Neuronal stem cell (in vitro differentiated cells): Measurements from ENCODE around the gene PIGO.
A peak's percentile ranks its signal among the peaks of the same experiment; 100 is the strongest.

ENCODE experiments used
- DNase-seq: peaks from one replicate; pipeline ENCODE4 v3.0.0-alpha.2; 2013; ENCODE audit warnings: low spot score
- H2AFZ ChIP-seq: one replicate; pipeline ENCODE4 v1.6.1; 2013; ENCODE audit warnings: mild to moderate bottlenecking, low read length, inconsistent platforms
- H2AK5ac ChIP-seq: 2 replicates; pipeline ENCODE4 v1.6.1; 2013; ENCODE audit warnings: low read depth, mild to moderate bottlenecking, inconsistent platforms, low read length, moderate library complexity, mixed read lengths
- H2BK120ac ChIP-seq: 2 replicates; pipeline ENCODE4 v1.6.1; 2013; ENCODE audit warnings: low read depth, mild to moderate bottlenecking, inconsistent platforms, low read length, moderate library complexity, mixed read lengths
- H2BK12ac ChIP-seq: one replicate; pipeline ENCODE4 v1.6.1; 2013; ENCODE audit warnings: low read length, inconsistent platforms
- H2BK15ac ChIP-seq: 2 replicates; pipeline ENCODE4 v1.6.1; 2013; ENCODE audit warnings: mild to moderate bottlenecking, low read length, inconsistent platforms, mixed read lengths
- H2BK5ac ChIP-seq: one replicate; pipeline ENCODE4 v1.6.1; 2013; ENCODE audit warnings: inconsistent platforms, mild to moderate bottlenecking, low read length, moderate library complexity
- H3K14ac ChIP-seq: one replicate; pipeline ENCODE4 v1.6.1; 2013; ENCODE audit warnings: low read length, inconsistent platforms
- H3K18ac ChIP-seq: 2 replicates; pipeline ENCODE4 v1.6.1; 2013; ENCODE audit warnings: low read length, inconsistent platforms
- H3K23ac ChIP-seq: 2 replicates; pipeline ENCODE4 v1.6.1; 2013; ENCODE audit warnings: low read depth, mild to moderate bottlenecking, mixed read lengths, low read length, inconsistent platforms; ENCODE audit not compliant: poor library complexity
- H3K27ac ChIP-seq: replicated peaks from 3 replicates; pipeline ENCODE4 v1.5.1; 2013; ENCODE audit warnings: low read length, inconsistent platforms
- H3K27me3 ChIP-seq, 3 experiments: 2 replicates each; pipeline ENCODE4 v1.6.1; 2013; ENCODE audit warnings: low read length in 3 of 3, mild to moderate bottlenecking in 2 of 3, inconsistent platforms in 1 of 3, low read depth in 1 of 3, mixed read lengths in 1 of 3, moderate library complexity in 1 of 3; ENCODE audit not compliant: control insufficient read depth in 3 of 3, insufficient read depth in 3 of 3
- H3K36me3 ChIP-seq, 2 donors: replicated peaks in 1 of 2; 2 replicates each; pipeline ENCODE4 v1.6.1; 2013; ENCODE audit warnings: low read length in 2 of 2; ENCODE audit not compliant: control insufficient read depth in 2 of 2, insufficient read depth in 2 of 2
- H3K4ac ChIP-seq: 2 replicates; pipeline ENCODE4 v1.6.1; 2013; ENCODE audit warnings: inconsistent platforms, mild to moderate bottlenecking, low read length, moderate library complexity
- H3K4me1 ChIP-seq, 2 donors: 1 replicate in 1 of 2; 2 replicates in 1 of 2; pipeline ENCODE4 v1.6.1; 2013; ENCODE audit warnings: low read length in 2 of 2, low read depth in 1 of 2; ENCODE audit not compliant: control insufficient read depth in 2 of 2, insufficient read depth in 1 of 2
- H3K4me2 ChIP-seq: one replicate; pipeline ENCODE4 v1.6.1; 2013; ENCODE audit warnings: mild to moderate bottlenecking, low read length, inconsistent platforms; ENCODE audit not compliant: insufficient read depth, poor library complexity, severe bottlenecking
- H3K4me3 ChIP-seq, 2 donors: 2 replicates each; pipeline ENCODE4 v1.5.1; 2013; ENCODE audit warnings: low read length in 2 of 2, mild to moderate bottlenecking in 2 of 2, inconsistent platforms in 1 of 2, moderate library complexity in 1 of 2
- H3K79me1 ChIP-seq: one replicate; pipeline ENCODE4 v1.6.1; 2013; ENCODE audit warnings: low read depth, mild to moderate bottlenecking, inconsistent platforms, low read length, moderate library complexity
- H3K9ac ChIP-seq: one replicate; pipeline ENCODE4 v1.6.1; 2013; ENCODE audit warnings: mild to moderate bottlenecking, low read depth, low read length, inconsistent platforms; ENCODE audit not compliant: poor library complexity
- H3K9me3 ChIP-seq, 2 donors: replicated peaks in 1 of 2; 2 replicates each; pipeline versions ENCODE3 to v1.6.1; 2013; ENCODE audit warnings: low read length in 2 of 2, mild to moderate bottlenecking in 2 of 2, inconsistent platforms in 1 of 2, low read depth in 1 of 2, mixed read lengths in 1 of 2, moderate library complexity in 1 of 2; ENCODE audit not compliant: control insufficient read depth in 2 of 2, insufficient read depth in 1 of 2
- H4K8ac ChIP-seq: one replicate; pipeline ENCODE4 v1.6.1; 2013; ENCODE audit warnings: low read depth, mild to moderate bottlenecking, inconsistent platforms, low read length, moderate library complexity
- H4K91ac ChIP-seq: one replicate; pipeline ENCODE4 v1.6.1; 2013; ENCODE audit warnings: low read length, low read depth, mild to moderate bottlenecking, inconsistent platforms; ENCODE audit not compliant: poor library complexity
- WGBS, 2 donors: extraction: QIAGEN DNeasy Blood & Tissue Kit; methylation state at CpG; one replicate each; pipeline ENCODE4 v1.1.7; 2013; ENCODE audit warnings: missing lambda C conversion rate in 2 of 2, mixed read lengths in 1 of 2; ENCODE audit not compliant: insufficient read length in 2 of 2, insufficient replicate concordance in 1 of 2; ENCODE audit errors: extremely low coverage in 2 of 2; 5-methylcytosine and 5-hydroxymethylcytosine counted together

PIGO gene

DNA sequence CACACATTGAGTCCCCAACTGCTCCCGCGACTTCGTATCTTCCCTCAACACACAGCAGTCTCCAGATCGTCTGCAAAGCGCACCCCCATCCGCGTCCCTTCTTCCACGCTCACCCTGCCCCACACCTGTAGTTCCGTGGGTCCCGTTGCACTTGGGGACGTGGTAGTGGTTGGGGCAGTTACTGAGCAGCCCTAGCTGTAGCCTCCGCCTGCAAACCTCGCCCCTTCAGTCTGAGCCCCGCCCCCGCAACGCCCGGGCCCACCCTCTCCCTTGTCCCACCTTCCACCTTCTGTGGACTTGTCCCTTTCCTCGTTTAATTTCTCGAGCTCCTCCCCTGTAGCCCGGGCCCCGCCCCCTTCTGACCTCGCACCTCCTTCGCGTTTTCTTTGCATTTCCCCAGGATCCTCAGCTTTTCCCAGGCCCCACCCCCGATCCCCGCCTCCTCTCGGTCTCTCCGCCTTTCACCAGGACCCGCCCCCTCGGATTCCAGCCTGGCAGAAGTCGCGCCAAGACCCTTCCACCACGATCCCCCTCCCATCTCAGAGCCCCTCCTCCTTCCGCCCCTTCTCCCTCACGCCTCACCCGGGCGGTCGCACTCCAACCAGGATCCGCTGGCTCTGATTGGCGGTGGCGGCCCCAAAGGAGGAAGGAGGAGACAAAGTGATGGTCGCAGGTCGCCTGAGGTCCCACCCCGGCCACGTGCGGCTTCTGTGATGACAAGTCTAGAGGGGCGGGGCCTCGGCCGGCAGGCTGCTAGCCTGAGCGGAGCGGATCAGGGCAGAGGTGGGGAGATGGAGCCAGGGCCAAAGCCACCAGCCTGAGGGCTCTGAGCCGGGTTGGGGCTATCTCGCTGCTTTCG is 19.5 kb upstream of the PIGO start, which contains the start of gene ATOSB:
Gene ATOSB (minus strand): TSS at position 183 of the 859 bp plus-strand sequence. CDS start 7,588 bp downstream, outside the sequence.
- Histone ChIP-seq H3K9ac (peak within 1 kb of the TSS; percentile 97), H2AFZ (peak within 1 kb of the TSS; percentile 81), H3K4me1 (peaks cover 23 to 26% of the 10 kb centered on the region in 2 donors), H3K23ac (peak within 1 kb of the TSS; percentile 45), H3K4me3 (peak within 1 kb of the TSS; percentile 82 to 85), H3K79me1 (peaks cover 7% of the 10 kb centered on the region), H2BK12ac (no peak within 1 kb of the TSS), H4K8ac (no peak within 1 kb of the TSS), H2AK5ac (peak within 1 kb of the TSS; percentile 53), H3K4ac (no peak within 1 kb of the TSS), H2BK15ac (peak within 1 kb of the TSS; percentile 23), H2BK5ac (peak within 1 kb of the TSS; percentile 69), H3K14ac (peak within 1 kb of the TSS; percentile 73), H3K27ac (peak within 1 kb of the TSS; percentile 100), H3K27me3 (peaks cover 0 to 3% (median 0%) of the 10 kb centered on the region in 3 experiments), H4K91ac (peak within 1 kb of the TSS; percentile 79), H3K18ac (peak within 1 kb of the TSS; percentile 91), H2BK120ac (peak within 1 kb of the TSS; percentile 83), H3K36me3 (no peaks in the 10 kb centered on the region), H3K9me3 (no peaks in the 10 kb centered on the region), H3K4me2 (peak within 1 kb of the TSS; percentile 92)
- DNase-seq = peak; percentile 99
- WGBS, 2 donors = no CpG with 5 or more reads among the region's 54 CpGs

DNA sequence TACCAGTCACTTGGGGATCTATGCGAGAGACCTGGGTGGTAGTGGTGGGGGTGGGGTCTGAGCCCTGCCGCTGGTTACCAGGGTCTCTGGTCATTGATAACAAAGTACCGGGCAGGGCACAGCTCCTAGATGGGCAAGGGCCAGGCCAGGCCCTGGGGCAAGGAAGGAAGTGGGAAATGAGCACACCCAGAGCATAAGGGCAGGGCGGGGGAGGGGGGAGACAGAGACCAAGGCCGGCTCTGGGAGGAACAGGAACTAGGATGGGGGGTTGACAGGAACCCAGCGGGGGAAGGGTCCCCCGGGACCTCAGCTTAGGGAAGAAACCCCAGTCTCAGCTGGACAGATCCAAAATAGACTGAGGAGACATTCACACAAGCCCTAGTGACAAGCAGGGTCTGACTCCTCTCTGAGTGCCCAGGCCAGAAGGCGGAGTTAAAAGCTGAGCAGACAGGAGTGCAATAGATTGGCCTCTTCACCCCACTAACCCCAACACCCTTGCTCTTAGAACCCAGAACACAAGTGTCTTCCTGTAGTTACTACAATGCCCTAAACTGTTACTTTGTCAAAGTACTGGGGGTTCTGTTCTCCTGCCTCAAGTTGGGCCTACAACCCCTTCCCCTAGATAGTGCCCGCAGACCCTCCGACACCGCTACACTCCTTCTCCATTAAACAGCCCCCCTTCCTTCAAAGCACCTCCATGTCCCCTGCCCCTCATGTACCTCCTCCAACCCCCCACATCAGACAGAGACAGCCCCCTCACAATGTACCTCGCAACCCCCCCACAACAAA is 18.6 kb upstream of the PIGO start:
- H3K18ac ChIP-seq = peak overlapping the region; percentile 91
- H3K79me1 ChIP-seq = peaks cover 14% of the 10 kb centered on the region
- H3K9me3 ChIP-seq = no peaks in the 10 kb centered on the region
- peak overlapping the region; percentile 23 for H2BK15ac ChIP-seq
- H3K4ac ChIP-seq = no peak overlapping the region
- H3K4me1 ChIP-seq = peaks cover 28 to 32% of the 10 kb centered on the region in 2 donors
- H3K27me3 ChIP-seq = peaks cover 0 to 3% (median 0%) of the 10 kb centered on the region in 3 experiments
- H3K4me3 ChIP-seq = peak overlapping the region; percentile 82 to 85
- peak overlapping the region; percentile 69 for H2BK5ac ChIP-seq
- H2AFZ ChIP-seq = peak overlapping the region; percentile 58
- no CpG with 5 or more reads among the region's 12 CpGs for WGBS, 2 donors
- H3K9ac ChIP-seq = peak overlapping the region; percentile 97
- peak overlapping the region; percentile 100 for H3K27ac ChIP-seq
- no peak overlapping the region for H2BK12ac ChIP-seq
- no peaks in the 10 kb centered on the region for H3K36me3 ChIP-seq
- H3K23ac ChIP-seq = peak overlapping the region; percentile 45
- H4K8ac ChIP-seq = no peak overlapping the region
- peak overlapping the region; percentile 79 for H4K91ac ChIP-seq
- H2AK5ac ChIP-seq = peak overlapping the region; percentile 53
- peak; percentile 49 for DNase-seq
- H3K4me2 ChIP-seq = peak overlapping the region; percentile 85
- H2BK120ac ChIP-seq = peak overlapping the region; percentile 83
- peak overlapping the region; percentile 73 for H3K14ac ChIP-seq

DNA sequence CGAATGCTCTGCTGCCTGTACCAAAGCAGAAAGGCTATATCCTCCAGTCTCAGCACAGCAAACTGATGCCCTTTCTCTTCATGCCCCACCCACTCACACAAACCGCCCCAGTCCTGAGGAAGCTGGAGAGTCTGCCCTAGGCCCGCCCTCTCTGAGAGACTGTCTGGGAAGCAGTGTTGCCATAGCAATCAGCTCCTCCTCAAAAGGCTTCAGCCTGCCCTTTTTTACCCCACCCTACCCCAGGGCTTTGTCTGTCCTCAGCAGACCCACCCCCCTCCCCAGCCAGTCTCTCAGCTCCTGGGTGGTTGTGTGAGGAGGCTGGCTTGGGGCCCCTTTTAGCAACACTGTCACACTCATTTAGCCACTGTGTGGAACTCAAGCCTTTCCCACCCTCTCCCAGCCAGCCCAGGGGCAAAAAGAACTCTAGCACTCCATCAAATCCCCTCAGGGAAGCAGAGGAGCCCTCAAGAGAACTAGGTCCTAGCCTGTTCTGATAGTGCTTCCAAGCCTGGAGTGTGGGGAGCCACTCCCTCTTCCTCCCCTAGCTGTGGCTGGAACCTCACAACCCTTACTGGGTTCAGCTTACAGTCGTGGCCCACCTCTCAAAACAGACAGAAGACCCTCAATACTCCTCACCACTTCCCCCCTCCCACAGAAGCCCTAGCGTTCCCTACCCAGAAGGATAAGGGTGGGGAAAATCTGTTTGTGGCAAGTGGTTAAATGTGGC is 17.9 kb upstream of the PIGO start:
- Histone ChIP-seq H3K18ac (peak overlapping the region; percentile 86), H3K4me2 (peak overlapping the region; percentile 85), H2BK12ac (no peak overlapping the region), H3K36me3 (peaks cover under 1 to 2% of the 10 kb centered on the region in 2 donors), H3K9me3 (no peaks in the 10 kb centered on the region), H3K23ac (peak overlapping the region; percentile 45), H3K4ac (no peak overlapping the region), H3K27me3 (peaks cover 0 to 3% (median 0%) of the 10 kb centered on the region in 3 experiments), H3K4me1 (peaks cover 28 to 32% of the 10 kb centered on the region in 2 donors), H3K9ac (no peak overlapping the region), H3K4me3 (peak overlapping the region; percentile 82 to 85), H3K27ac (peak overlapping the region; percentile 100), H4K8ac (no peak overlapping the region), H2BK15ac (peak overlapping the region; percentile 23), H2AFZ (peak overlapping the region; percentile 58), H3K79me1 (peaks cover 14% of the 10 kb centered on the region), H4K91ac (peak overlapping the region; percentile 79), H2BK5ac (peak overlapping the region; percentile 69), H3K14ac (peak overlapping the region; percentile 73), H2BK120ac (peak overlapping the region; percentile 83), H2AK5ac (no peak overlapping the region)
- peak; percentile 91 for DNase-seq
- no CpG with 5 or more reads among the region's 5 CpGs for WGBS, 2 donors
